ENCODE results near the gene B3GALT6.
A peak's percentile ranks its signal among the peaks of the same experiment; 100 is the strongest.

The B3GALT6 gene

DNA sequence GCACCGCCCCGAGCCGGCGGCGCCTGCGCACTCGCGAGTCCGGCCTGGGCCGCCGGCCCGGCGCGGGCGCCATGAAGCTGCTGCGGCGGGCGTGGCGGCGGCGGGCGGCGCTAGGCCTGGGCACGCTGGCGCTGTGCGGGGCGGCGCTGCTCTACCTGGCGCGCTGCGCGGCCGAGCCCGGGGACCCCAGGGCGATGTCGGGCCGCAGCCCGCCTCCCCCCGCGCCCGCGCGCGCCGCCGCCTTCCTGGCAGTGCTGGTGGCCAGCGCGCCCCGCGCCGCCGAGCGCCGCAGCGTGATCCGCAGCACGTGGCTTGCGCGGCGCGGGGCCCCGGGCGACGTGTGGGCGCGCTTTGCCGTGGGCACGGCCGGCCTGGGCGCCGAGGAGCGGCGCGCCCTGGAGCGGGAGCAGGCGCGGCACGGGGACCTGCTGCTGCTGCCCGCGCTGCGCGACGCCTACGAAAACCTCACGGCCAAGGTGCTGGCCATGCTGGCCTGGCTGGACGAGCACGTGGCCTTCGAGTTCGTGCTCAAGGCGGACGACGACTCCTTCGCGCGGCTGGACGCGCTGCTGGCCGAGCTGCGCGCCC lies at the start of gene B3GALT6:
B3GALT6 (plus strand) TSS at position 30 of the 588 bp plus-strand sequence; CDS start at position 72, 42 bp downstream.
- peak within 1 kb of the TSS; percentile 84 for H3K27ac ChIP-seq
- no peak for TF ChIP-seq ZFX (IDR thresholded peaks at IDR 0.05; ENCODE audit: borderline replicate concordance)
- TF ChIP-seq, protein P1, sequence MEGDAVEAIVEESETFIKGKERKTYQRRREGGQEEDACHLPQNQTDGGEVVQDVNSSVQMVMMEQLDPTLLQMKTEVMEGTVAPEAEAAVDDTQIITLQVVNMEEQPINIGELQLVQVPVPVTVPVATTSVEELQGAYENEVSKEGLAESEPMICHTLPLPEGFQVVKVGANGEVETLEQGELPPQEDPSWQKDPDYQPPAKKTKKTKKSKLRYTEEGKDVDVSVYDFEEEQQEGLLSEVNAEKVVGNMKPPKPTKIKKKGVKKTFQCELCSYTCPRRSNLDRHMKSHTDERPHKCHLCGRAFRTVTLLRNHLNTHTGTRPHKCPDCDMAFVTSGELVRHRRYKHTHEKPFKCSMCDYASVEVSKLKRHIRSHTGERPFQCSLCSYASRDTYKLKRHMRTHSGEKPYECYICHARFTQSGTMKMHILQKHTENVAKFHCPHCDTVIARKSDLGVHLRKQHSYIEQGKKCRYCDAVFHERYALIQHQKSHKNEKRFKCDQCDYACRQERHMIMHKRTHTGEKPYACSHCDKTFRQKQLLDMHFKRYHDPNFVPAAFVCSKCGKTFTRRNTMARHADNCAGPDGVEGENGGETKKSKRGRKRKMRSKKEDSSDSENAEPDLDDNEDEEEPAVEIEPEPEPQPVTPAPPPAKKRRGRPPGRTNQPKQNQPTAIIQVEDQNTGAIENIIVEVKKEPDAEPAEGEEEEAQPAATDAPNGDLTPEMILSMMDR (IDR thresholded peaks at IDR 0.05): no peak

DNA sequence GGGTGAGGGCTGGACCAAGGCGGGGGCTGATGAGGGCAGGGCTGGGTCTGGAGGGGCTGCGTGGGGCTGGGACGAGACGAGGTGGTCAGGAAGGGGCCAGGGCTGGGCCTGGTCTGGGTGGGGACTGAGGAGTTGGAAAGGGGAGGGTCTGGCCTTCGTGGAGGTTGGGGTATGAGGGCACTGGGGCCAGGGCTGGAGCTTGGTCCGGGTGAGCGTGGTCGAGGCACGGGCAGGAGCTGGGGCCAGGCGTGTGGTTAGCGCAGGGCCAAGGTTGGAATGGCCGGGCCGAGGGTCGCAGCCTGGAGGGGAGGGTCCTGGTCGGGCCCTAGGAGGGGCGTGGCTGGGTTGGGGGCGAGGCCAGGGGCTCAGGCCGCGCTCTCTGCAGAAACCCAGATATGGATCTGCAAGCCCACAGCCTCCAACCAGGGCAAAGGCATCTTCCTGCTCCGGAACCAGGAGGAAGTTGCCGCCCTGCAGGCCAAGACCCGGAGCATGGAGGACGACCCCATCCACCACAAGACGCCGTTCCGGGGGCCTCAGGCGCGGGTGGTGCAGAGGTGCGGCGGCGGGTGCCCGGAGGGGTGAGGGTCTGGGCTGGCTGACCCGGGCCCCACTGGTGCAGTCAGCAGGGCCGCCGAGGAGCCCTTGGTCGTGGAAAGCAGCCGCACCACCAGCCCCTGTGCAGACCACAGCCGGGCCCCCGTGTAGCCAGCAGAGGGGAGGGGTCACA lies 49.4 kb upstream of the B3GALT6 start:
- TF ChIP-seq, protein P1 (IDR thresholded peaks at IDR 0.05): no peak
- no peak for TF ChIP-seq ZFX (IDR thresholded peaks at IDR 0.05; ENCODE audit: borderline replicate concordance)
- no peak overlapping the region for H3K27ac ChIP-seq

- TF ChIP-seq, protein P1 (IDR thresholded peaks at IDR 0.05): no peak
- TF ChIP-seq ZFX (IDR thresholded peaks at IDR 0.05; ENCODE audit: borderline replicate concordance): no peak
- no peak overlapping the region for H3K27ac ChIP-seq
Observed at GRCh38 chr1:1183221-1183747, 48.8 kb upstream of the B3GALT6 start.

DNA sequence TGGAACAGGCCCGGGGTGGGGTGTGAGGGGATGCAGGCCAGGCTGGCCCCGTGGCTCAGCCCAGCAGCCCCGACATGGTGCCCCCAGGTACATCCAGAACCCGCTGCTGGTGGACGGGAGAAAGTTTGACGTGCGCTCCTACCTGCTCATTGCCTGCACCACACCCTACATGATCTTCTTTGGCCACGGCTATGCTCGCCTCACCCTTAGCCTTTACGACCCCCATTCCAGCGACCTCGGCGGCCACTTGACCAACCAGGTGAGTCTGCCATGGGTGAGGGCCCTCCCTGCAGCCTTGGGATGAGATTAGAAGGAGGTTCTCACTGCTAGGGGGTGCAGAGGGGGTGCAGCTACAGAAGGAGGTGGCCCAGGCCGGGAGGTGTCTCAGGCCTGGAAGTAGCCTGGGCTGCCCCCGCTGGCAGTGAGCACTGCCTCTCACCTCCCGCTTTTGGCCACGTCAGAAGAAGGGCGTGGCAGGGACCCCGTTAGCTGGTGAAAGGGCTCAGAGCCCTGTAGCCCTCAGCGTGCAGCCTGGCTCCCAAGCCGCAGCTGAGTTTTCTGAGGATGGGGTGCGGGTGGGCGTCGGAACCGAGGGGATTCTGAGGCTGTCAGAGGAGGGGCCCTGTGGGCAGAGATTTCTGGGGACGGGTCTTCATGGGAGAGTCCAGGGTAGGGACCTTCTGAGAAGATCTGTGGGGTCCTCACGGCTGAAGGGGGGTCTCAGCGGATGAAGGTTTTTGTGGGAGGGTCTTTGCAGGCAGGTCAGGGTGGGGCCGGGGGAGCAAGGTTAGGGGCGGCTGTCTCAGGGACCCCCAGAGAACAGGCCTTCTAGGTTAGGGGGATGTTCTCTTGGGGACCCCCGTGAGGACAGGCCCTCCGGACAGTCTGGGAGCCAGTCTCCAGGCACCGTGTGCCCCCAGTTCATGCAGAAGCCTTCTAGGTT lies 47.9 kb upstream of the B3GALT6 start:
- no peak overlapping the region for H3K27ac ChIP-seq
- TF ChIP-seq, protein P1 (IDR thresholded peaks at IDR 0.05): no peak
- TF ChIP-seq ZFX (IDR thresholded peaks at IDR 0.05; ENCODE audit: borderline replicate concordance): no peak

DNA sequence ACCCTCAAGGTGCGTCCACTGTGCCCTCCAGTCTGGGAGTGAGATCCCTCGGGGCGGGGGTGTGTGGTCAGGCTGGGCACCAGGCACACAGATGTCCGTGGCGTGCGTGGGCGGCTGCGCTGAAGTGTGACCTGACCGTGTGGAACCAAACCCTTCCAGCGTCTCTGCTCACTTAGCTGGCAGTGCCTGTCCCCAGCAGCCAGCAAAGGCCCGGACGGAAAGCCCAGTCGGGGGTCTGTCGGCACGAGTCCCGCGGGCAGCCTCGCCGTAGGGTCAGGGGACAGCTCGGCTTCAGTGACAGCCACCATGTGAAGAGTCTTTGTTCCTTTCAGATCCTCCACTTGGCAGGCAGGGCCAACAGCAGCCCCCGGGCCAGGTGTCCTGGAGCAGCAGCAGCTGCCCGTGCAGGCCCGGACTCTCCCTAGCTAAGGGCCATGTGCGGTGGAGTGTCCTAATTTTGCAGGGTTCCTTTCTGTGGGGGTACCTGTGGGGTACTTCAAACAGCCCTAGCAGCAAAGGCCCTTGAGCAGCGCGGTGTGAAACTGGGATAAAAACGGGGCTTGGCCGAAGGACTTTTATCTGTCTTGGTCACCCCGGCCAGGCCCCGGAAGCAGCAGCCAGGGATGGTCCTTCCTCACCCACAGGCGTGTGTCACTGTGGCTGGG lies 46.8 kb upstream of the B3GALT6 start:
- no peak overlapping the region for H3K27ac ChIP-seq
- TF ChIP-seq ZFX (IDR thresholded peaks at IDR 0.05; ENCODE audit: borderline replicate concordance): no peak
- TF ChIP-seq, protein P1 (IDR thresholded peaks at IDR 0.05): no peak

DNA sequence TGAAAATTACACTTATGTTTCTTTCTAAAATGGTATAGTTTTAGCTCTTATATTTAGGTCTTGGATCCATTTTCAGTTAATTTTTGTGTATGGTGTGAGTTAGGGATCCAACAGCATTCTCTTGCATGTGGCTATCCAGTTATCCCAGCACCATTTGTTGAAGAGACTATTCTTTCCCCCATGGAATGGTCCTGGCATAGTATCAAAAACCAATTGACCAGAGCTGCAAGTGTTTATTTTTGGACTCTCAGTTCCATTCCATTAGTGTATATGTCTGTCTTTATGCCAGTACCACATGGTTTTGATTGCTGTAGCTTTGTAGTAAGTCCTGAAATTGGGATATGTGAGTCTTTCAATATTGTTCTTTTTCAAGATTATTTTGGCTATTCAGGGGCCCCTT lies 44.1 kb upstream of the B3GALT6 start:
- no peak overlapping the region for H3K27ac ChIP-seq
- TF ChIP-seq ZFX (IDR thresholded peaks at IDR 0.05; ENCODE audit: borderline replicate concordance): no peak
- TF ChIP-seq, protein P1 (IDR thresholded peaks at IDR 0.05): no peak

Data from 22Rv1 (cell line).